Measurements from ENCODE around the gene SH3BGRL.
"Not testable (repeated sequence)": the region's sequence is repeated elsewhere in the genome, so short reads cannot be mapped to it uniquely, and the experiment has no call there.

SH3BGRL gene

GRCh38 chrX:81259714-81260395 lies 58.0 kb downstream of the SH3BGRL start:
- DNase-seq, result no peak

DNA sequence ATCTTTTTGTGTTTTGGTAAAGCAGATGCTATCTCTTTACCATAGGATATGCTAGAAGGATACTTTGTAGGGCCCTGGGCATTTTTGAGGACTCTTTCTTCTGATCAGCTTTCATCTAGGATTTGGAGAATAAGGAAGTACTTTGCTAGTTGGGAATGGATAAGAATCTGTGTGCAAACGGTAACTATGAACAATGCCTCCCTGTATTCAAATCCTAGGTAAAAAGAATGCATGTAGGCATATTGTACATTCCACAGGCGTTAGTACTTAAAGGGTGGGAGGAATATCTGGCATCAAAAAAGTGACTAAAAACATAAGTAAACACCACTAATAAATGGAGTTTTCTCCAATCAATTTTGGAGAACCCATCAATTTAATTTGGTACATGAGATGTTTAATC lies 59.7 kb downstream of the SH3BGRL start:
- no peak for DNase-seq

DNA sequence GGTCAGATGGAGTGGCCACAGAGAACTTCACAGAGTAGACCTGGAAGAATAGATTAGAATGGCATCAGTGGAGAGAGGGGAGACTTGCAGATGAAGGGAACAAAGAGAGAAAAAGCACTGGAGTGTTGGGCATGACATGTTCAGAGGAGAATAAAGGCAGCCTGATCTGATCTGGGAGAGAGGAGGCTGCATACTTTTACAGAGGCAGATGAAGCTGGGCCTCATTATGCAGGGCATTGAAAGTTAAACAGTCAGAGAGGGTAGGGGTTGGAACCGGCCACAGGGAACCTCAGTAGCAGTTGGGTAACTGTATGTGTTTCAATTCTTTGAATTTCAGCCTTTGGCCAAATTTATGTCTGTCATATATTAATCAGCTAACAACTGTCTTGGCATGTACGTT lies 61.2 kb downstream of the SH3BGRL start:
- DNase-seq, result no peak

GRCh38 chrX:81278616-81279015 lies 76.7 kb downstream of the SH3BGRL start:
- DNase-seq, result no peak

DNA sequence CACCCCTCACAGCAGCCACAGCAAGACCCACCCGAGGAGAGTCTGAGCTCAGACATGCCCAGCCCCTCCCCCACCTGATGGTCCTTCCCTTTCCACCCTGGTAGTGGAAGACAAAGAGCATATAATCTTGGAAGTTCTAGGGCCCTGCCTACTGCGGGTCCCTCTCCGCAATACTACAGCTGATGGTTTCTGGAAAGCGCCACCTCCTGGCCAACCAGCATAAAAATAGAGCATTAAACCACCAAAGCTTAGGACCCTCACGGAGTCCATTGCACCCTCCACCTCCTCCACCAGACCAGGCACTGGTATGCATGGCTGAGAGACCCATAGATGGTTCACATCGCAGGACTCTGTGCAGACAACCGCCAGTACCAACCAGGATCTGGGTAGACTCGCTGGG lies 78.2 kb downstream of the SH3BGRL start:
- no peak for DNase-seq

GRCh38 chrX:81286075-81286474 lies 84.2 kb downstream of the SH3BGRL start:
- DNase-seq, result no peak

DNA sequence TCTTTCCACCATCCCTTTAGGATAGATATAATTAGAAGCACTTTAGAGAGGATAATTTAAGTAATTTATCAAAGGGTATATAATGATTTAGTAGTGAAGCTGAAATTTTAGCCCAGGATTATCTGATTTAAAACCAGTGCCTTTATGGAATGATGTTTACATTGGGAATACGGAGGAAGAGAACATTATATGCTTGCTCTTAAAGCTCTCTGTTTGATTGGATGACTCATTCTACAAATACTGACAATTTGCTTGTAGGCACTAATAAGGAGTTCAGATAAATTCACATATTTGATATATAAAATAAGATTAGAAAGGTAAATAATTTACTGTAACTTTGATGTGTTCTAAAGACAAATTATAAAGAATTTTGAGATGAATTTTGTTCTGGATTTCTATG lies 84.7 kb downstream of the SH3BGRL start:
- DNase-seq, result no peak

GRCh38 chrX:81291996-81292395 lies 90.1 kb downstream of the SH3BGRL start:
- DNase-seq, result no peak

DNA sequence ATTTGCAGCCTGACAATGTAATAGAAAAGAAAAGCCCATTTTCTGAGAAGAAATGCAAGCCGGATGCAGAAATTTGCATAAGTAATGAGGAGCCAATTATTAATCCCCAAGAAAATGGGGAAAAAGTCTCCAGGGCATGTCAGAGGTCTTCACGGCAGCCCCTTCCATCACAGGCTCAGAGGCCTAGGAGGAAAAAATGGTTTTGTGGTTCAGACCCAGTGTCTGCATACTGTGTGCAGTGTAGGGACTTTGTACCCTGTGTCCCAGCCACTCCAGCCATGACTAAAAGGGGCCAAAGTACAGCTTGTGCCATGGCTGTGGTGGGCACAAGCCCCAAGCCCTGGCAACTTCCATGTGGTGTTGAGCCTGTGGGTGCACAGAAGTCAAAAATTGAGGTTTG lies 92.2 kb downstream of the SH3BGRL start:
- DNase-seq, result no peak

DNA sequence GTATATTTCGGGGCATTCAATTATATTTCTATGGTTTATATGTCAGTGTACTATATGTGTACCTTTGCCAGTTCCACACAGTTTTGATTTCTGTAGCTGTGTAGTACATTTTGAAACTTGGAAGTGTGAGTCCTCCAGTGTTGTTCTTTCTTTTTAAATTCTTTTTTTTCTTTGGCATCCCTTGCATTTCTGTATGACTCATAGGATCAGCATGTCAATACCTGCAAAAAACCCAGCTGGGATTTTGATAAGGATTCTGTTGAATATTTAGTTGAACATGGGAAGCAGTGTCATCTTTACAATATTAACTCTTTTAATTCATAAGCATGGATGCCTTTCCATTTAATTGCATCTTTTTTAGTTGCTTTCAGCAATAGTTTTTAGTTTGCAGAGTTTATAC lies 100.0 kb downstream of the SH3BGRL start:
- DNase-seq, result no peak

GRCh38 chrX:81304563-81304962 lies 102.7 kb downstream of the SH3BGRL start:
- no peak for DNase-seq

DNA sequence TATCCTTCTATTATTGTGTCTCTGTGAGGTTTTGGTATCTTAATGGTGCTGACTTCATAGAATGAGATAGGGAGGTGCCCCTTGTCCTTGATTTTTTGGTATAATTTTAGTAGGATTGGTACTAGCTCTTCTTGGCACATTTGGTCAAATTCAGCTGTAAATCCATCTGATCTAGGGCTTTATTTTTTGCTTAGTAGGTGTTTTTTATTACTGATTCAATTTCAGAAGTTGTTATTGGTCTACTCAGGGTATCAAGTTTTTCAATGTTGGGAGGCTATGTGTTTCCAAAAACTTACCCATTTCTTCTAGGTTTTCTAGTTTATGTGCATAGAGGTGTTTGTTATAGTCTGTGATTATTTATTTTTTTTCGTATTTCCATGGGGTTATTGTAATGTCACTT lies 103.3 kb downstream of the SH3BGRL start:
- no peak for DNase-seq

GRCh38 chrX:81308086-81308829 lies 106.4 kb downstream of the SH3BGRL start:
- DNase-seq, result no peak

DNA sequence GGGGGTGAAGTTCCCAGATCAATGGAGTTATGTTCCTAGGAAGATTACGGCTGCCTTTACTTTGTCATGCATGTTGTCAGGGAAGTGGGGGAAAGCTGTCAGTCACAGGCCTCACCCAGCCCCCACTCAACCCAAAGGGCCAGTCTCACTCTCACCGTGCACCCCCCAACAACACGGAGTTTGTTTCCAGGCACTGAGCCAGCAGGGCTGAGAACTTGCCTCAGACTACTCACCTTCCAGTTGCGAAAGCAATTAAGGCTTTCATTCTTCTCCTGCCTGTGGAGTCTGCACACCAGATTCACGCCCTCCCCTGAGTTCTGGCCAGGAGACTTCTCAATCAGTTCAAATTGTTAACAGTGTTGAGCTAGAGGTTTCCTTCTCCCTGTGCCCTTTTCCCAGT lies 114.3 kb downstream of the SH3BGRL start:
- no peak for DNase-seq

DNA sequence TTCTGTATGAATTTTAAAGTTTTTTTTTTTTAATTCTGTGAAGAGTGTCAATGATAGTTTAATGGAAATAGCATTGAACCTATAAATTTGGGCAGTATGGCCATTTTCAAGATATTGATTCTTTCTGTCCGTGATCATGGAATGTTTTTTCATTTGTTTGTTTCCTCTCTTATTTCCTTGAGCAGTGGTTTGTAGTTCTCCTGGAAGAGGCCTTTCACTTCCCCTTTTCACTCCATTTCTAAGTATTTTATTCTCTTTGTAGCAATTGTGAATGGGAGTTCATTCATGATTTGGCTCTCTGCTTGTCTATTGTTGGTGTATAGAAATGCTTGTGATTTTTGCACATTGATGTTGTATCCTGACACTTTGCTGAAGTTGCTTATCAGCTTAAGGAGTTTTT lies 129.8 kb downstream of the SH3BGRL start:
- DNase-seq, result not testable (repeated sequence)

GRCh38 chrX:81336455-81337152 lies 134.7 kb downstream of the SH3BGRL start:
- no peak for DNase-seq

GRCh38 chrX:81337805-81338204 lies 135.9 kb downstream of the SH3BGRL start:
- DNase-seq, result no peak

DNA sequence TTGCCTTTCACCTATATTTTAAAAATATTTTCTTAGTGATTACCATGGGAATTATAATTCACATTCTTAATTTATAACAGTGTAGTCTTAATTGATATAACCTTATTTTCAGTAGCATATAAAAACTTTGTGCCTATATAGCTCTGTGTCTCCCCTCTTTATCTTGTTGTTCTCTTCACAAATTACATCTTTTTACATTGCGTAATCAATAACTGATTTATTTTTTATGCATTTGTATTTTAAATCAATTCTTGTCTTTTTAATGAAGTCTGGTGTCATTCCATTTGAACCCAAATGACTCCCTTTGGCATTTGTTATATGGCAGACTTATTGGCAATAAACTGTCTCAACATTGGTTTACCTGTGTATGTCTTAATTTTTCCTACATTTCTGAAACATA lies 137.0 kb downstream of the SH3BGRL start:
- DNase-seq, result no peak

GRCh38 chrX:81345296-81345695 lies 143.4 kb downstream of the SH3BGRL start:
- not testable (repeated sequence) for DNase-seq

All from NCI-H1436 treated with DMSO at 0.1 percent for 48 hours (cell line).